ENCODE results near the gene AP3M1. TPM values are rescaled to one million over a fixed set of nuclear protein-coding genes. Genes with fewer than 3 reads are reported as not detected.

The AP3M1 gene
- total RNA-seq, 1 donor from 2014 or later, result 63.4 TPM

- Mint-ChIP-seq H3K27me3 (ENCODE audit: unreplicated experiment) (no peaks in the 10 kb centered on the region), H3K4me3 (ENCODE audit: unreplicated experiment) (no peak overlapping the region), H3K36me3 (ENCODE audit: unreplicated experiment) (no peaks in the 10 kb centered on the region), H3K9me3 (ENCODE audit: unreplicated experiment) (no peaks in the 10 kb centered on the region), H3K27ac (ENCODE audit: unreplicated experiment) (no peak overlapping the region), H3K4me1 (ENCODE audit: low read depth, unreplicated experiment) (no peaks in the 10 kb centered on the region)
- TF ChIP-seq, protein P1, sequence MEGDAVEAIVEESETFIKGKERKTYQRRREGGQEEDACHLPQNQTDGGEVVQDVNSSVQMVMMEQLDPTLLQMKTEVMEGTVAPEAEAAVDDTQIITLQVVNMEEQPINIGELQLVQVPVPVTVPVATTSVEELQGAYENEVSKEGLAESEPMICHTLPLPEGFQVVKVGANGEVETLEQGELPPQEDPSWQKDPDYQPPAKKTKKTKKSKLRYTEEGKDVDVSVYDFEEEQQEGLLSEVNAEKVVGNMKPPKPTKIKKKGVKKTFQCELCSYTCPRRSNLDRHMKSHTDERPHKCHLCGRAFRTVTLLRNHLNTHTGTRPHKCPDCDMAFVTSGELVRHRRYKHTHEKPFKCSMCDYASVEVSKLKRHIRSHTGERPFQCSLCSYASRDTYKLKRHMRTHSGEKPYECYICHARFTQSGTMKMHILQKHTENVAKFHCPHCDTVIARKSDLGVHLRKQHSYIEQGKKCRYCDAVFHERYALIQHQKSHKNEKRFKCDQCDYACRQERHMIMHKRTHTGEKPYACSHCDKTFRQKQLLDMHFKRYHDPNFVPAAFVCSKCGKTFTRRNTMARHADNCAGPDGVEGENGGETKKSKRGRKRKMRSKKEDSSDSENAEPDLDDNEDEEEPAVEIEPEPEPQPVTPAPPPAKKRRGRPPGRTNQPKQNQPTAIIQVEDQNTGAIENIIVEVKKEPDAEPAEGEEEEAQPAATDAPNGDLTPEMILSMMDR (IDR thresholded peaks at IDR 0.05; ENCODE audit: partially characterized antibody, unreplicated experiment), result no peak
- DNase-seq, result no peak
These were observed 78.1 kb downstream of the AP3M1 start for GRCh38 chr10:74072503-74072902.

GRCh38 chr10:74071157-74071556 lies 79.5 kb downstream of the AP3M1 start:
- H3K4me1 Mint-ChIP-seq (ENCODE audit: low read depth, unreplicated experiment), result no peaks in the 10 kb centered on the region
- no peak overlapping the region for H3K27ac Mint-ChIP-seq (ENCODE audit: unreplicated experiment)
- H3K9me3 Mint-ChIP-seq (ENCODE audit: unreplicated experiment), result no peaks in the 10 kb centered on the region
- no peak overlapping the region for H3K4me3 Mint-ChIP-seq (ENCODE audit: unreplicated experiment)
- TF ChIP-seq, protein P1 (IDR thresholded peaks at IDR 0.05; ENCODE audit: partially characterized antibody, unreplicated experiment), result no peak
- no peak for DNase-seq
- no peaks in the 10 kb centered on the region for H3K27me3 Mint-ChIP-seq (ENCODE audit: unreplicated experiment)
- no peaks in the 10 kb centered on the region for H3K36me3 Mint-ChIP-seq (ENCODE audit: unreplicated experiment)

Other genes starting within 250 kb of the AP3M1 start
- 0.59 TPM for gene PLAU, start 239.7 kb downstream of the AP3M1 start, total RNA-seq (ENCODE audit: unreplicated experiment)
- 42.1 TPM for gene VCL, start 152.7 kb downstream of the AP3M1 start, total RNA-seq (ENCODE audit: unreplicated experiment)
- 16.4 TPM for gene ADK, start 393 bp upstream of the AP3M1 start, total RNA-seq (ENCODE audit: unreplicated experiment)